CD4-positive, alpha-beta T cell treated with Interleukin-10 for 1 hour (primary cell): ENCODE results near the gene MAT2A.
"Not testable (repeated sequence)": the region's sequence is repeated elsewhere in the genome, so short reads cannot be mapped to it uniquely, and the experiment has no call there.

Source experiments
- DNase-seq: peaks from one replicate; pipeline ENCODE4 v3.0.0-alpha.2; 2020

MAT2A gene

GRCh38 chr2:85547859-85548607 lies 9.1 kb downstream of the MAT2A start:
- no peak for DNase-seq

- no peak for DNase-seq
Observed at GRCh38 chr2:85548608-85548900, 9.6 kb downstream of the MAT2A start.

GRCh38 chr2:85549095-85549494 lies 10.1 kb downstream of the MAT2A start:
- DNase-seq: no peak

GRCh38 chr2:85549826-85550225 lies 10.9 kb downstream of the MAT2A start:
- no peak for DNase-seq

- DNase-seq: no peak
Observed at GRCh38 chr2:85550486-85550885, 11.5 kb downstream of the MAT2A start.

- DNase-seq: peak; percentile 93
Observed at GRCh38 chr2:85551698-85552678, 13.0 kb downstream of the MAT2A start.

- DNase-seq: no peak
Observed at GRCh38 chr2:85553184-85553583, 14.2 kb downstream of the MAT2A start.

- no peak for DNase-seq
Observed at GRCh38 chr2:85554980-85555612, 16.1 kb downstream of the MAT2A start.

- no peak for DNase-seq
Observed at GRCh38 chr2:85557130-85557529, 18.2 kb downstream of the MAT2A start.

- DNase-seq: no peak
Observed at GRCh38 chr2:85558160-85558559, 19.2 kb downstream of the MAT2A start.

GRCh38 chr2:85560403-85560726 lies 21.4 kb downstream of the MAT2A start:
- not testable (repeated sequence) for DNase-seq

- DNase-seq: no peak
Observed at GRCh38 chr2:85560812-85561279, 21.9 kb downstream of the MAT2A start.

GRCh38 chr2:85561280-85562212 lies 22.6 kb downstream of the MAT2A start, which contains the start of gene GGCX:
Gene GGCX, minus strand, starts transcription at chr2:85561493. Its CDS starts 65 bp downstream, at chr2:85561428.
- peak; percentile 96 for DNase-seq

GRCh38 chr2:85564144-85564563 lies 25.2 kb downstream of the MAT2A start:
- no peak for DNase-seq

GRCh38 chr2:85566265-85566664 lies 27.3 kb downstream of the MAT2A start:
- no peak for DNase-seq

- no peak for DNase-seq
Observed at GRCh38 chr2:85575739-85576138, 36.8 kb downstream of the MAT2A start.

GRCh38 chr2:85577063-85577385 lies 38.1 kb downstream of the MAT2A start:
- DNase-seq: no peak

GRCh38 chr2:85577386-85578242 lies 38.6 kb downstream of the MAT2A start, which contains the start of gene VAMP8:
Gene VAMP8, plus strand, starts transcription at chr2:85577586. Its CDS starts 61 bp downstream, at chr2:85577647.
- DNase-seq: peak; percentile 65

GRCh38 chr2:85578243-85579180 lies 39.5 kb downstream of the MAT2A start:
- peak; percentile 30 for DNase-seq

- DNase-seq: no peak
Observed at GRCh38 chr2:85579266-85579935, 40.4 kb downstream of the MAT2A start.
